ENCODE results near the gene TGIF2.

The TGIF2 gene

DNA sequence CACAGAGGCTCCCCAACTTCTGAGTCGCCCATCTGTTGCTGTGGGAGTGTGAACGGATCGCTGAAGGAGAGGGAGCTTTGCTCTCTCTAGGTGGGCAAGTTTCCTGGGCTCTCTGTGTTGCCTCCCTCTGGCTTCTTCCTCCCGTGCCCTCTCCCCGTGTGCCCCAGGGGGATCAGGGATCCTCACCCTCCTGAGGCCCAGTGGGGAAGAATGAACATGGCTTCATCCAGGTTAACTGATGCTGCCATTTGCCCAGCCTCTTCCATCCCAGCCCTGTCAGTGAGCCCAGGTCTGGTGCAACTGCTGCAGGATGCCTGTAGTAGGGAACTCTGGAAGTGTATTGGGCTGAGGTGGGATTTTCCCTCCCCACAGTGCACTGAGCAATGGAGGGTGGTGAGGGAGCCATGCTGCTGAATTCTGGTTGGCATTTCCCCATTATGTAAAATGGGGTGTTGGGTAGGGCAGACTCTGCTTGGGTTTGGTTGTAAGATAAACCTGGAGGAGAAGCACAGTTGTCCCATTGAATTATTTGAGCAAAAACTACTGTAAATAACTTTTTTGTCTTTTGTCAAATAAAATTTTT, 20.0 kb downstream of the TGIF2 start:
- peaks cover 57% of the 10 kb centered on the region for H3K4me1 ChIP-seq (ENCODE audit: low read length)
- H3K9me3 ChIP-seq (ENCODE audit: insufficient read depth, low read length), result no peaks in the 10 kb centered on the region
- TF ChIP-seq EZH2phosphoT487 (IDR thresholded peaks at IDR 0.05; ENCODE audit: low read depth), result no peak
- TF ChIP-seq, protein P1, sequence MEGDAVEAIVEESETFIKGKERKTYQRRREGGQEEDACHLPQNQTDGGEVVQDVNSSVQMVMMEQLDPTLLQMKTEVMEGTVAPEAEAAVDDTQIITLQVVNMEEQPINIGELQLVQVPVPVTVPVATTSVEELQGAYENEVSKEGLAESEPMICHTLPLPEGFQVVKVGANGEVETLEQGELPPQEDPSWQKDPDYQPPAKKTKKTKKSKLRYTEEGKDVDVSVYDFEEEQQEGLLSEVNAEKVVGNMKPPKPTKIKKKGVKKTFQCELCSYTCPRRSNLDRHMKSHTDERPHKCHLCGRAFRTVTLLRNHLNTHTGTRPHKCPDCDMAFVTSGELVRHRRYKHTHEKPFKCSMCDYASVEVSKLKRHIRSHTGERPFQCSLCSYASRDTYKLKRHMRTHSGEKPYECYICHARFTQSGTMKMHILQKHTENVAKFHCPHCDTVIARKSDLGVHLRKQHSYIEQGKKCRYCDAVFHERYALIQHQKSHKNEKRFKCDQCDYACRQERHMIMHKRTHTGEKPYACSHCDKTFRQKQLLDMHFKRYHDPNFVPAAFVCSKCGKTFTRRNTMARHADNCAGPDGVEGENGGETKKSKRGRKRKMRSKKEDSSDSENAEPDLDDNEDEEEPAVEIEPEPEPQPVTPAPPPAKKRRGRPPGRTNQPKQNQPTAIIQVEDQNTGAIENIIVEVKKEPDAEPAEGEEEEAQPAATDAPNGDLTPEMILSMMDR (IDR thresholded peaks at IDR 0.05; ENCODE audit: low read depth, low read length), result no peak
- H3K36me3 ChIP-seq (replicated peaks; ENCODE audit: low read depth, low read length), result peaks cover 44% of the 10 kb centered on the region
- H3K27me3 ChIP-seq (ENCODE audit: low read depth, low read length), result no peaks in the 10 kb centered on the region
- no peak overlapping the region for H2AFZ ChIP-seq (ENCODE audit: low read depth, low read length)
- no peaks in the 10 kb centered on the region for H4K20me1 ChIP-seq (ENCODE audit: insufficient read depth, low read length)
- peak overlapping the region; percentile 74 for H3K9ac ChIP-seq (ENCODE audit: low read length)
- H3K79me2 ChIP-seq (ENCODE audit: low read length), result peaks cover 35% of the 10 kb centered on the region
- peak overlapping the region; percentile 98 for H3K27ac ChIP-seq (ENCODE audit: low read length)
- peak overlapping the region; percentile 82 for H3K4me2 ChIP-seq (ENCODE audit: low read length)
- peak overlapping the region; percentile 47; the same call in 1 of the 2 replicates for H3K4me3 ChIP-seq (ENCODE audit: low read length)

DNA sequence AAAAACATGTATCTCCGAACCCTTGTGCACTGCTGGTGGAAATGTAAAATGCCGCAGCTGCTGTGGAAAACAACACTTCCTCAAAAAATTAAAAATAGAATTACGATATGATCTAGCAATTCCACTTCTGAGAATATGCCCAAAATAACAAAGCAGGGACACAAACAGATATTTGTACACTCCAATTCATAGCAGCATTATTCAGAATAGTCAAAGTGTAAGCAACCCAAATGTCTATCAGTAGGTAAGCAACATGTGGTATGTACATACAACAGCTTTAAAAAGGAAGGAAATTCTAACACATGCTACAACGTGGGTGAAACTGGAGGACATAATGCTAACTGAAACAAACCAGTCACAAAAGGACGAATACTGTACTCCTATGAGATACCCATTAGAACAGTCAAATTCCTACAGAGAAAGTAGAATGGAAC, 26.5 kb downstream of the TGIF2 start:
- peak overlapping the region; percentile 9; the same call in 1 of the 2 replicates for H3K4me3 ChIP-seq (ENCODE audit: low read length)
- no peaks in the 10 kb centered on the region for H4K20me1 ChIP-seq (ENCODE audit: insufficient read depth, low read length)
- H3K4me2 ChIP-seq (ENCODE audit: low read length), result peak overlapping the region; percentile 55
- H3K4me1 ChIP-seq (ENCODE audit: low read length), result peaks cover 60% of the 10 kb centered on the region
- peak overlapping the region; percentile 0; the same call in 1 of the 2 replicates for H2AFZ ChIP-seq (ENCODE audit: low read depth, low read length)
- peak overlapping the region; percentile 5; the same call in 1 of the 2 replicates for H3K9ac ChIP-seq (ENCODE audit: low read length)
- TF ChIP-seq, protein P1 (IDR thresholded peaks at IDR 0.05; ENCODE audit: low read depth, low read length), result no peak
- TF ChIP-seq EZH2phosphoT487 (IDR thresholded peaks at IDR 0.05; ENCODE audit: low read depth), result no peak
- no peaks in the 10 kb centered on the region for H3K9me3 ChIP-seq (ENCODE audit: insufficient read depth, low read length)
- H3K27me3 ChIP-seq (ENCODE audit: low read depth, low read length), result no peaks in the 10 kb centered on the region
- peak overlapping the region; percentile 64 for H3K27ac ChIP-seq (ENCODE audit: low read length)
- 0 out of 2 replicates have a peak, but pooled peaks cover 3% of the 10 kb centered on the region for H3K79me2 ChIP-seq (ENCODE audit: low read length)
- H3K36me3 ChIP-seq (replicated peaks; ENCODE audit: low read depth, low read length), result peaks cover 20% of the 10 kb centered on the region

DNA sequence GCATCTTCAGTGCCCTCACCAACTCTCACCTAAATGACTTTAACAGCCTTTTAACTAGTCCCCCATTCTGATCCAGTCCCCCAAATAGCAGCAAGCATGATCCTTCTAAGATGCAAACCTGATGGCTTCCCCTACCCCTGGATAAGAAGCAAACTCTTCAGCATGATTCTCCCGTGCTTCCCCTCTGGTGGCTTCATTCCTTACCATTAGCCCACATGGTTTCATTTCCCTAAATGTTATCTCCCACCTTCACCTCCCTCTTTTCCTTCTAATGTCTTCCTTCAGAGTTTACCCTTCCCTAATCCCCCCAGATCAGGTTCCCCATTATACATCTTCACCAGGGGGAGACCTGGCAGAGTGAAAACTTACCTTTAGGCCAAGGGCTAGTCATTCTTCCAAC, 28.1 kb downstream of the TGIF2 start:
- Histone ChIP-seq H4K20me1 (ENCODE audit: insufficient read depth, low read length) (peaks cover 4% of the 10 kb centered on the region), H3K79me2 (ENCODE audit: low read length) (peaks cover 13% of the 10 kb centered on the region), H3K27me3 (ENCODE audit: low read depth, low read length) (no peaks in the 10 kb centered on the region), H3K4me3 (ENCODE audit: low read length) (no peak overlapping the region), H3K9me3 (ENCODE audit: insufficient read depth, low read length) (no peaks in the 10 kb centered on the region), H2AFZ (ENCODE audit: low read depth, low read length) (no peak overlapping the region), H3K4me2 (ENCODE audit: low read length) (no peak overlapping the region), H3K36me3 (replicated peaks; ENCODE audit: low read depth, low read length) (peaks cover 15% of the 10 kb centered on the region), H3K4me1 (ENCODE audit: low read length) (peaks cover 48% of the 10 kb centered on the region), H3K27ac (ENCODE audit: low read length) (0 out of 2 replicates have a peak overlapping the region, but pooled peaks have one; percentile 4), H3K9ac (ENCODE audit: low read length) (no peak overlapping the region)
- TF ChIP-seq, protein P1 (IDR thresholded peaks at IDR 0.05; ENCODE audit: low read depth, low read length), result no peak
- TF ChIP-seq EZH2phosphoT487 (IDR thresholded peaks at IDR 0.05; ENCODE audit: low read depth), result no peak

DNA sequence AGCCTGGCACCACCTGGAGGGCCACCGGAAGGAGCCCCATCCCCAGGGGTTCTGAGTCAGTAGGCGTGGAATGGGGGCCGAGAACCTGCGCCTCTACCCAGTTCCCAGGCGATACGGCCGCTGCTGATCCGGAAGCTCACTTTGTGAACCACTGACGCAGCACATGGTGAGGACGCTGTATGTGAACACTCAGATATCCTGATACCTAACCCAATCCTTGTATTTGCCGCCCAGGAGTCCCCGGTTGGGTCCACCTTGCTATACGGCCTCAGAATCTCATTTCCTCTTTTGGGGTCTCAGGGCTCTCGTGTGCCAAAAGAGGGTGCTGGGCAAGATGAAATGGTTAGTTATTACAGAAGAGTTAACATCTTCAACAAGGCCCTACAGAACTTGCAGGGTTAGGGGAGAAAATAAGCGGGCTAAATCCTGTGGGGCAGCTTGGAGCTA, 31.6 kb downstream of the TGIF2 start:
- peak overlapping the region; percentile 73 for H3K4me2 ChIP-seq (ENCODE audit: low read length)
- peaks cover 39% of the 10 kb centered on the region for H3K4me1 ChIP-seq (ENCODE audit: low read length)
- peaks cover 39% of the 10 kb centered on the region for H3K79me2 ChIP-seq (ENCODE audit: low read length)
- TF ChIP-seq, protein P1 (IDR thresholded peaks at IDR 0.05; ENCODE audit: low read depth, low read length), result no peak
- TF ChIP-seq EZH2phosphoT487 (IDR thresholded peaks at IDR 0.05; ENCODE audit: low read depth), result no peak
- peak overlapping the region; percentile 71 for H3K4me3 ChIP-seq (ENCODE audit: low read length)
- H3K27me3 ChIP-seq (ENCODE audit: low read depth, low read length), result no peaks in the 10 kb centered on the region
- peak overlapping the region; percentile 5; the same call in 1 of the 2 replicates for H2AFZ ChIP-seq (ENCODE audit: low read depth, low read length)
- peaks cover 17% of the 10 kb centered on the region for H3K36me3 ChIP-seq (replicated peaks; ENCODE audit: low read depth, low read length)
- no peaks in the 10 kb centered on the region for H3K9me3 ChIP-seq (ENCODE audit: insufficient read depth, low read length)
- peak overlapping the region; percentile 80 for H3K9ac ChIP-seq (ENCODE audit: low read length)
- H4K20me1 ChIP-seq (ENCODE audit: insufficient read depth, low read length), result peaks cover 12% of the 10 kb centered on the region
- H3K27ac ChIP-seq (ENCODE audit: low read length), result peak overlapping the region; percentile 89
